HepG2 (cell line): ENCODE data around the gene GNB3. TPM values are rescaled to one million over a fixed set of nuclear protein-coding genes. Genes with fewer than 3 reads are reported as not detected.

Experiments used
- ATAC-seq: fragments of 200-7000 bp; cut with Tn5 transposase; 3 replicates; pipeline ENCODE4 v1.9.1; 2020; ENCODE audit warnings: mild to moderate bottlenecking, moderate library complexity
- BruUV-seq: library from RNA; stranded (reverse); fragments of 400-500 nt; replicated peaks from 2 replicates; lab custom pipeline; 2021; lab: Mats Ljungman, UMichigan
- CTCF ChIA-PET: fragments of 300-600 bp; formaldehyde crosslinking; extraction: SDS; loops from one replicate; lab custom pipeline; 2021; ENCODE audit warnings: low total read pairs, inconsistent platforms, low intra/inter-chr PET ratio; lab: Yijun Ruan, JAX
- POLR2A ChIA-PET: fragments of 350-600 bp; sonication (Branson Sonifier 250); formaldehyde crosslinking; loops from one replicate; lab custom pipeline; 2020; ENCODE audit warnings: antibody characterized with exemption, inconsistent platforms; lab: Yijun Ruan, JAX
- DNase-seq: peaks from one replicate; pipeline ENCODE4 v3.0.0-alpha.2; 2015; ENCODE audit warnings: low spot score
- FAIRE-seq: peaks from 3 replicates; lab custom pipeline; 2011; peaks lifted over from hg19 to GRCh38; lab: Jason Lieb, UNC
- H2AFZ ChIP-seq: one replicate; pipeline ENCODE4 v1.6.1; 2011; ENCODE audit warnings: low read length, inconsistent platforms
- H3K27ac ChIP-seq: fragments of 300-600 bp; 3 replicates; pipeline ENCODE4 v1.8.0; 2011; ENCODE audit warnings: mixed run types, mild to moderate bottlenecking, mixed read lengths, low read length, inconsistent platforms; ENCODE audit not compliant: insufficient read depth; ENCODE audit errors: extremely low read length
- H3K27me3 ChIP-seq, 2 experiments: fragments of 200-600 bp in 1 of 2; 2 replicates in 1 of 2; 3 replicates in 1 of 2; pipeline versions ENCODE4 v1.6.0 to v1.8.0; 2011; ENCODE audit warnings: low read length in 2 of 2, mild to moderate bottlenecking in 2 of 2, moderate library complexity in 2 of 2, inconsistent platforms in 1 of 2; ENCODE audit not compliant: insufficient read depth in 2 of 2, control insufficient read depth in 1 of 2
- H3K36me3 ChIP-seq, 2 experiments: fragments of 200-600 bp in 1 of 2; replicated peaks in 1 of 2; 2 replicates in 1 of 2; 3 replicates in 1 of 2; pipeline versions ENCODE4 v1.5.1 to v1.8.0; 2011; ENCODE audit warnings: low read length in 2 of 2, inconsistent platforms in 1 of 2; ENCODE audit not compliant: insufficient read depth in 2 of 2, control insufficient read depth in 1 of 2
- H3K4me1 ChIP-seq: 2 replicates; pipeline ENCODE4 v1.5.1; 2012; ENCODE audit warnings: low read length, inconsistent platforms; ENCODE audit not compliant: insufficient read depth
- H3K4me2 ChIP-seq: 2 replicates; pipeline ENCODE4 v1.6.0; 2011; ENCODE audit warnings: low read depth, low read length, inconsistent platforms
- H3K4me3 ChIP-seq, 3 experiments: fragments of 200-600 bp in 1 of 3; sonication (generic), shearing (Covaris generic) in 1 of 3; replicated peaks in 1 of 3; 2 replicates each; pipeline ENCODE4 v1.5.1; 2011 to 2016; ENCODE audit warnings: low read length in 3 of 3, inconsistent platforms in 2 of 3, low read depth in 2 of 3, mild to moderate bottlenecking in 2 of 3, control low read depth in 1 of 3, mixed read lengths in 1 of 3; ENCODE audit not compliant: insufficient read depth in 1 of 3
- H3K79me2 ChIP-seq: one replicate; pipeline ENCODE4 v1.6.1; 2011; ENCODE audit warnings: low read length, inconsistent platforms; ENCODE audit not compliant: insufficient read depth
- H3K9ac ChIP-seq: 2 replicates; pipeline ENCODE4 v1.6.0; 2011; ENCODE audit warnings: mild to moderate bottlenecking, low read depth, low read length, inconsistent platforms; ENCODE audit not compliant: insufficient read depth
- H3K9me3 ChIP-seq: 2 replicates; pipeline ENCODE4 v1.5.1; 2012; ENCODE audit warnings: mild to moderate bottlenecking, low read length
- H4K20me1 ChIP-seq: 2 replicates; pipeline ENCODE4 v1.6.0; 2011; ENCODE audit warnings: inconsistent platforms, mild to moderate bottlenecking, low read length, moderate library complexity; ENCODE audit not compliant: insufficient read depth
- KDM5B ChIP-seq: sonication (generic); formaldehyde crosslinking; IDR thresholded peaks from 2 replicates; pipeline ENCODE4 v1.4.0; 2020; ENCODE audit warnings: missing genetic modification reagents, mild to moderate bottlenecking, borderline replicate concordance
- SALL1 ChIP-seq: sonication (generic); formaldehyde crosslinking; IDR thresholded peaks from 2 replicates; pipeline ENCODE4 v1.8.0; 2022; ENCODE audit warnings: mild to moderate bottlenecking, missing genetic modification reagents
- YEATS2 ChIP-seq: sonication (generic); formaldehyde crosslinking; IDR thresholded peaks from 2 replicates; pipeline ENCODE4 v1.4.0; 2020; ENCODE audit warnings: missing genetic modification reagents, borderline replicate concordance
- ZBTB34 ChIP-seq: sonication (generic); formaldehyde crosslinking; IDR thresholded peaks from 2 replicates; pipeline ENCODE4 v1.8.0; 2022; ENCODE audit warnings: mild to moderate bottlenecking, missing genetic modification reagents
- ZFP90 ChIP-seq: sonication (generic); formaldehyde crosslinking; IDR thresholded peaks from 2 replicates; pipeline ENCODE4 v1.8.0; 2022; ENCODE audit warnings: missing genetic modification reagents, mild to moderate bottlenecking, inconsistent platforms, borderline replicate concordance
- ZHX2 ChIP-seq, 2 experiments: sonication (generic) in 1 of 2; formaldehyde crosslinking in 1 of 2; IDR thresholded peaks; 2 replicates each; pipeline versions ENCODE4 v1.6.1 to v1.9.0; 2014 to 2022; ENCODE audit warnings: antibody characterized with exemption in 1 of 2, borderline replicate concordance in 1 of 2, inconsistent platforms in 1 of 2, low read depth in 1 of 2, missing genetic modification reagents in 1 of 2
- ZMAT3 ChIP-seq: sonication (generic); formaldehyde crosslinking; conservative IDR thresholded peaks from 2 replicates; pipeline ENCODE4 v1.7.0; 2021; ENCODE audit warnings: missing genetic modification reagents
- WGBS: methylation state at CpG from one replicate; pipeline ENCODE4 v1.1.6; 2017; ENCODE audit warnings: low lambda C conversion rate; 5-methylcytosine and 5-hydroxymethylcytosine counted together
- in situ Hi-C: cut with HindIII; loops from 2 replicates; pipeline ENCODE4 v1.10.0; 2017; ENCODE audit warnings: low pct_unique_long_range_greater_than_20kb; ENCODE audit not compliant: extremely low pct_ligation_motif_present
- intact Hi-C: fragments of 100-400 bp; cut with micrococcal nuclease; formaldehyde crosslinking; loops from one replicate; pipeline ENCODE4 v1.10.0; 2022; ENCODE audit not compliant: unreplicated experiment
- polyA plus RNA-seq, 8 experiments: library from polyadenylated mRNA; depleted of rRNA in 3 of 8; stranded (reverse) in 7 of 8; unstranded in 1 of 8; fragments of >200 nt; fragmentation: Illumina TruSeq in 4 of 8; extraction: Trizol in 4 of 8; gene quantifications; 2 replicates each; pipeline versions ENCODE4 v1.2.1 to v1.2.3, GENCODE V29; 2011 to 2016; ENCODE audit warnings: low read depth in 4 of 8, missing spikeins in 1 of 8, mixed read lengths in 1 of 8; ENCODE audit not compliant: insufficient read depth in 1 of 8
- total RNA-seq, 5 experiments: library from RNA; depleted of rRNA; stranded (reverse); fragments of >200 nt; fragmentation: Illumina TruSeq; extraction: Trizol; gene quantifications; 2 replicates each; pipeline ENCODE4 v1.2.3, GENCODE V29; 2016; ENCODE audit warnings: low read depth in 1 of 5
- TF ChIP-seq, protein P1 (sequence below): sonication (generic); formaldehyde crosslinking; IDR thresholded peaks from 2 replicates; pipeline ENCODE4 v1.5.1; 2020; ENCODE audit warnings: mild to moderate bottlenecking, missing genetic modification reagents, moderate library complexity
- TF ChIP-seq, protein P2 (sequence below), 2 experiments: sonication (generic) in 1 of 2; formaldehyde crosslinking in 1 of 2; IDR thresholded peaks; 2 replicates each; pipeline versions ENCODE4 v1.4.0 to v1.6.1; 2018 to 2020; ENCODE audit warnings: missing genetic modification reagents in 2 of 2, borderline replicate concordance in 1 of 2, low read depth in 1 of 2, mild to moderate bottlenecking in 1 of 2, missing biosample characterization in 1 of 2

The GNB3 gene
- total and polyA plus RNA-seq, 2 of the 13 experiments (the other 11 are each of a cell fraction or from before 2014, with no cell fraction given), result 1.3 to 3.6 TPM

DNA sequence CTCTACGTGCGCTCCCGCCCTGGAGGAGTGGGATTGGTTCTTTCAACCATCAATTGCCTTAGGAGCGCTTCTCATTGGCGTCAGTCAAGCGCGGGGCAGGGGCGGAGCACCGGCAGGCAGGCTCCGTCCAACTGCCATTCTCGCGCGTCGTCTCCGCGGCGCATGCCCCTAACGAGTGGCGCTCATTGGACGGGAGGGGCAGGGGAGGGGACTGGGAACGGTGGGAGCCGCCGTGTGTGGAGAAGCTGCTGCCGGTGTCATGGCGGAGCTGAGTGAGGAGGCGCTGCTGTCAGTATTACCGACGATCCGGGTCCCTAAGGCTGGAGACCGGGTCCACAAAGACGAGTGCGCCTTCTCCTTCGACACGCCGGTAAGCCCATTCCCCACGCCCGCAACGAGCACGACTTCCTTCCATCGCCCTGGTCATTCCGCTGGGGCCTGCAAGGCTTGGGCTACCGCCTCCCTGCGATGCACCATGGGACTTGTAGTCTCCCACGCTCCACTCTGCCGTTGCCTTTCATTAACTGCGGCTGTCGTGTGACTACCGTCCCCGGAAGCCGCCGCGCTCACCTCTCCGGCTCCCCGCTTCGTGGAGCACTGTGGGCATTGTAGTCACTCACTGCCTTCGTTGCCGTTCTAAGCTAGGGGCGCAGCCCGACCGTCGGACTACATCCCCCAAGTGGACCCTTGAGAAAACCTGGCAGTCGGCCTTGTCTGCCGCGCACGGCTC, 11.4 kb downstream of the GNB3 start, which contains the start of gene USP5:
Gene USP5, plus strand, starts transcription at position 230 of the 730 bp plus-strand sequence. Its CDS starts 30 bp downstream, at position 260.
- 2% methylated on average over 12 of the region's 65 CpGs for WGBS
- ATAC-seq (peak; percentile 86), DNase-seq (peak; percentile 98), FAIRE-seq (no peak)
- no peaks in the 10 kb centered on the region; the same call in 1 of the 2 replicates for H4K20me1 ChIP-seq
- in situ Hi-C loops, result no loop called here
- H3K27ac ChIP-seq, result peak within 1 kb of the TSS; percentile 82
- POLR2A ChIA-PET, result interaction anchor here (0.8 to 5.2 kb wide), 28 partner anchors 9 to 318 kb away, joined by 3 to 132 read pairs (median 10); partner anchors contain the start of genes C12orf57, COPS7A, GAPDH and GNB3
- no peaks in the 10 kb centered on the region for H3K27me3 ChIP-seq
- TSS peak; percentile 73 for BruUV-seq
- H3K9ac ChIP-seq, result peak within 1 kb of the TSS; percentile 86
- H3K4me3 ChIP-seq, result peak within 1 kb of the TSS; percentile 79 to 95 (median 85)
- H3K9me3 ChIP-seq, result no peaks in the 10 kb centered on the region
- CTCF ChIA-PET, result interaction anchor here (0.9 kb wide), 1 partner anchor 17 kb away, joined by 3 read pairs; no protein-coding TSS in a partner anchor
- H3K79me2 ChIP-seq, result peaks cover 37% of the 10 kb centered on the region
- peaks cover 8 to 48% of the 10 kb centered on the region in 2 experiments for H3K36me3 ChIP-seq
- H3K4me1 ChIP-seq, result peaks cover 33% of the 10 kb centered on the region
- peak within 1 kb of the TSS; percentile 25 for H2AFZ ChIP-seq
- H3K4me2 ChIP-seq, result peak within 1 kb of the TSS; percentile 92
- intact Hi-C loops, result loop anchor here (1.0 to 2.0 kb wide), 2 partner anchors 17 to 21 kb away; partner anchors contain the start of gene SPSB2
- TF ChIP-seq KDM5B, result peak; percentile 70; the same call in 1 of the 2 replicates
- TF ChIP-seq ZBTB34, result 0 out of 2 replicates have a peak, but pooled peaks have one; percentile 19
- TF ChIP-seq, protein P1, sequence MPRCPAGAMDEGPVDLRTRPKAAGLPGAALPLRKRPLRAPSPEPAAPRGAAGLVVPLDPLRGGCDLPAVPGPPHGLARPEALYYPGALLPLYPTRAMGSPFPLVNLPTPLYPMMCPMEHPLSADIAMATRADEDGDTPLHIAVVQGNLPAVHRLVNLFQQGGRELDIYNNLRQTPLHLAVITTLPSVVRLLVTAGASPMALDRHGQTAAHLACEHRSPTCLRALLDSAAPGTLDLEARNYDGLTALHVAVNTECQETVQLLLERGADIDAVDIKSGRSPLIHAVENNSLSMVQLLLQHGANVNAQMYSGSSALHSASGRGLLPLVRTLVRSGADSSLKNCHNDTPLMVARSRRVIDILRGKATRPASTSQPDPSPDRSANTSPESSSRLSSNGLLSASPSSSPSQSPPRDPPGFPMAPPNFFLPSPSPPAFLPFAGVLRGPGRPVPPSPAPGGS (CRISPR knock-in tag), result no peak; the same call in 1 of the 2 replicates
- peak; percentile 69; the same call in 1 of the 2 replicates for TF ChIP-seq YEATS2
- TF ChIP-seq ZHX2 (IDR thresholded peaks at IDR 0.05; ENCODE audit: low read depth), result peak; percentile 76
- TF ChIP-seq ZHX2 (CRISPR knock-in tag; IDR thresholded peaks at IDR 0.05; ENCODE audit: borderline replicate concordance), result no peak
- peak; percentile 90 for TF ChIP-seq ZMAT3 (CRISPR knock-in tag)
- TF ChIP-seq SALL1, result peak; percentile 62
- TF ChIP-seq, protein P2, sequence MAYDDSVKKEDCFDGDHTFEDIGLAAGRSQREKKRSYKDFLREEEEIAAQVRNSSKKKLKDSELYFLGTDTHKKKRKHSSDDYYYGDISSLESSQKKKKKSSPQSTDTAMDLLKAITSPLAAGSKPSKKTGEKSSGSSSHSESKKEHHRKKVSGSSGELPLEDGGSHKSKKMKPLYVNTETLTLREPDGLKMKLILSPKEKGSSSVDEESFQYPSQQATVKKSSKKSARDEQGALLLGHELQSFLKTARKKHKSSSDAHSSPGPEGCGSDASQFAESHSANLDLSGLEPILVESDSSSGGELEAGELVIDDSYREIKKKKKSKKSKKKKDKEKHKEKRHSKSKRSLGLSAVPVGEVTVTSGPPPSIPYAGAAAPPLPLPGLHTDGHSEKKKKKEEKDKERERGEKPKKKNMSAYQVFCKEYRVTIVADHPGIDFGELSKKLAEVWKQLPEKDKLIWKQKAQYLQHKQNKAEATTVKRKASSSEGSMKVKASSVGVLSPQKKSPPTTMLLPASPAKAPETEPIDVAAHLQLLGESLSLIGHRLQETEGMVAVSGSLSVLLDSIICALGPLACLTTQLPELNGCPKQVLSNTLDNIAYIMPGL (CRISPR knock-in tag; IDR thresholded peaks at IDR 0.05; ENCODE audit: borderline replicate concordance in 1 of 2, low read depth in 1 of 2), result peak; percentile 14 to 25; a peak in 1 of 4 replicates
- peak; percentile 40 for TF ChIP-seq ZFP90 (CRISPR knock-in tag)
